ENCODE data around the gene MARF1. TPM values are rescaled to one million over a fixed set of nuclear protein-coding genes. Genes with fewer than 3 reads are reported as not detected.
"Not testable (repeated sequence)": the region's sequence is repeated elsewhere in the genome, so short reads cannot be mapped to it uniquely, and the experiment has no call there.

MARF1 gene
- total RNA-seq, 1 donor from 2014 or later: 16.0 TPM

DNA sequence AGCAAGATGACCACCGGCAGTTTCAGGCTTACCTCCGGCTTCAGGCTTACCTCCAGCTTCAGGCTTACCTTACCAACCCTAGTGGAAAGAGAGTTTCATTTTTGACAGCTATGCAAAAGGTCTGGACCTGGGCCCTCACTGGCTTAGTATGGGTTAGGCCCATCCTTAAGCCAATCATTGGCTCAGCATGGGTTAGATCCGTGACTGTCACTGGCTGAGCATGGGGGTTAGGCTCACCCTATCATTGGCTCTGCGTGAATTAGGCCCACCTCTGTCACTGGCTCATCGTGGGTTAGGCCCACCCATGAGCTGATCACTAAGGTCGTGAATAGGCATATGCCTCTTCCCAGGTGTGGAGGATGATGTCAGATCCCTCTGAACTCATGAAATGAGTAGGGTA, 15.2 kb upstream of the MARF1 start:
- intact Hi-C loops (cut with DNase I): no loop called here
- TF ChIP-seq CTCF (IDR thresholded peaks at IDR 0.05): no peak
- H3K4me1 ChIP-seq: peaks cover 0 to 2% of the 10 kb centered on the region in 2 donors

DNA sequence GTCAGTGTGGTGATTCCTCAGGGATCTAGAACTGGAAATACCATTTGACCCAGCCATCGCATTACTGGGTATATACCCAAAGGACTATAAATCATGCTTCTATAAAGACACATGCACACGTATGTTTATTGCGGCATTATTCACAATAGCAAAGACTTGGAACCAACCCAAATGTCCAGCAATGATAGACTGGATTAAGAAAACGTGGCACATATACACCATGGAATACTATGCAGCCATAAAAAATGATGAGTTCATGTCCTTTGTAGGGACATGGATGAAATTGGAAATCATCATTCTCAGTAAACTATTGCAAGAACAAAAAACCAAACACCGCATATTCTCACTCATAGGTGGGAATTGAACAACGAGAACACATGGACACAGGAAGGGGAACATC, 12.6 kb upstream of the MARF1 start:
- intact Hi-C loops (cut with DNase I); H3K27ac ChIP-seq; H3K4me1 ChIP-seq; DNase-seq (ENCODE audit: low spot score in 2 of 2); H3K4me3 ChIP-seq; H3K9me3 ChIP-seq; H3K27me3 ChIP-seq; H3K36me3 ChIP-seq: not testable (repeated sequence)

More for the DNA sequence above, 15.2 kb upstream of the MARF1 start:
- Histone ChIP-seq H3K4me3 (no peak overlapping the region), H3K9me3 (no peaks in the 10 kb centered on the region), H3K27ac (no peak overlapping the region), H3K36me3 (no peaks in the 10 kb centered on the region), H3K27me3 (no peaks in the 10 kb centered on the region)
- DNase-seq (ENCODE audit: low spot score in 2 of 2): no peak

DNA sequence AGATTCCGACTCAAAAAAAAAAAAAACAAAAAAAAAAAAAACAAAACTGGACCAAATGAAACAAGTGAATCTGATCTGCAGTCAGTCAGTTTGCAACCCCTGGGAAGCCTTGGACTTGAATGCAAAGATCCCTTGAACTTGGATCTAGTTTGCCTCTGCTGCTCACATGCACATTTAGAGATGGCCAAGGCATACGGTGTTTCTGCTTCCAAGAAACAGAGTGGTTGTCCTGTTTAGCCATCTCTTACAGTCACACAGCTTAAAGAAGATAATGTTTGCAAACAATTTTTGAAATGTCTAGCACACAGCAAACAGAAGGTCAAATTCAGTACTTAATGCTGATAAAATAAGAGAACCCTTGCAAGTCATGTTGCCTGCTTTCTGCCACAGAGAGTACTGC, 11.6 kb upstream of the MARF1 start:
- no peak for DNase-seq (ENCODE audit: low spot score in 2 of 2)

DNA sequence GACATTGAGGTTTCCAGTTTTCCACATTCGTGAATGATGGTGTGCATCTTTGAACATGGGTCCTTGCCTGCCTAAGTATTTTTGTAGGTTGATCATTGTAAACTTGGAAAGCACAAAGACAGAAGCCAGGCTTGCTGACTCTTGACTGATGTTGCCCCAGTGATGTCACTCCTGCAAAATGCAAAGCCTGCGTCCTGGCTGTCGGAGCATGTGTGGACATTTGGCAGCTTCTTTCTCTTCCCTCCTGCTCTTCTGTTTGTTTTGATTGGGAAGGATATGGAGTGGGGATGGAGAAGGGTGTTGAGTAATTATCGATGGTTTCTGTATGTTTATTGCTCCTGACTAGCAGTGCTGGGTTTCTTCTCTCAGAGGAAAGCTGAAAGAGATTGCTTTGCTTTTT, 10.3 kb upstream of the MARF1 start:
- H3K4me1 ChIP-seq: peaks cover 0 to 6% of the 10 kb centered on the region in 2 donors
- intact Hi-C loops (cut with DNase I): no loop called here
- TF ChIP-seq CTCF (IDR thresholded peaks at IDR 0.05): no peak
- H3K36me3 ChIP-seq: no peaks in the 10 kb centered on the region
- no peaks in the 10 kb centered on the region for H3K27me3 ChIP-seq
- H3K9me3 ChIP-seq: no peaks in the 10 kb centered on the region
- H3K4me3 ChIP-seq: no peak overlapping the region
- peak in 1 of 2 donors; percentile 67 for DNase-seq (ENCODE audit: low spot score in 2 of 2)
- H3K27ac ChIP-seq: peak overlapping the region in 1 of 2 donors; percentile 19

More for the DNA sequence above, 11.6 kb upstream of the MARF1 start:
- no peaks in the 10 kb centered on the region for H3K36me3 ChIP-seq
- H3K4me1 ChIP-seq: peaks cover 0 to 3% of the 10 kb centered on the region in 2 donors
- TF ChIP-seq CTCF (IDR thresholded peaks at IDR 0.05): no peak
- no peaks in the 10 kb centered on the region for H3K27me3 ChIP-seq
- no peak overlapping the region for H3K27ac ChIP-seq
- intact Hi-C loops (cut with DNase I): no loop called here
- H3K4me3 ChIP-seq: no peak overlapping the region
- H3K9me3 ChIP-seq: no peaks in the 10 kb centered on the region

- TF ChIP-seq CTCF (IDR thresholded peaks at IDR 0.05): no peak
- Histone ChIP-seq H3K36me3 (no peaks in the 10 kb centered on the region), H3K4me3 (no peak overlapping the region), H3K9me3 (no peaks in the 10 kb centered on the region), H3K27ac (peak overlapping the region in 1 of 2 donors; percentile 19), H3K27me3 (no peaks in the 10 kb centered on the region), H3K4me1 (peaks cover 0 to 6% of the 10 kb centered on the region in 2 donors)
- DNase-seq (ENCODE audit: low spot score in 2 of 2): no peak
- intact Hi-C loops (cut with DNase I): no loop called here
Observed at GRCh38 chr16:15652293-15653001, 9.5 kb upstream of the MARF1 start.

- no peaks in the 10 kb centered on the region for H3K9me3 ChIP-seq
- intact Hi-C loops (cut with DNase I): loop anchor here (1.0 to 2.0 kb wide), 2 partner anchors 22 to 54 kb away; no protein-coding TSS in a partner anchor
- H3K27ac ChIP-seq: peak overlapping the region; percentile 83 to 85
- H3K36me3 ChIP-seq: no peaks in the 10 kb centered on the region
- peaks cover 0 to 6% of the 10 kb centered on the region in 2 donors for H3K4me1 ChIP-seq
- peak in 1 of 2 donors; percentile 65 for DNase-seq (ENCODE audit: low spot score in 2 of 2)
- no peak for TF ChIP-seq CTCF (IDR thresholded peaks at IDR 0.05)
- H3K27me3 ChIP-seq: no peaks in the 10 kb centered on the region
- peak overlapping the region; percentile 68 to 71 for H3K4me3 ChIP-seq
Observed at GRCh38 chr16:15650698-15651171, 7.8 kb upstream of the MARF1 start.
